PC-9 (cell line): ENCODE data around the gene HAL. TPM values are rescaled to one million over a fixed set of nuclear protein-coding genes. Genes with fewer than 3 reads are reported as not detected.

Source experiments
- BruUV-seq: library from RNA; stranded (reverse); fragments of 400-500 nt; replicated peaks from 2 replicates; lab custom pipeline; 2021; lab: Mats Ljungman, UMichigan
- CTCF ChIA-PET: fragments of 300-600 bp; sonication (Branson Sonifier 250); formaldehyde crosslinking; loops from one replicate; lab custom pipeline; 2022; ENCODE audit warnings: antibody characterized with exemption; lab: Charles Lee
- POLR2A ChIA-PET: fragments of 300-600 bp; sonication (Branson Sonifier 250); formaldehyde crosslinking; loops from one replicate; lab custom pipeline; 2022; ENCODE audit warnings: antibody characterized with exemption; ENCODE audit not compliant: unreplicated experiment; lab: Charles Lee
- DNase-seq, 2 experiments: peaks; one replicate each; pipeline versions ENCODE4 v3.0.0 to v3.0.0-alpha.2; 2015 to 2022; ENCODE audit warnings: mixed read lengths in 1 of 2
- H2AFZ ChIP-seq: fragments of 200-600 bp; sonication (generic); 2 replicates; pipeline ENCODE4 v1.8.1; 2017; ENCODE audit warnings: antibody characterized with exemption
- H3F3A ChIP-seq: fragments of 200-600 bp; sonication (generic); 2 replicates; pipeline ENCODE4 v1.8.1; 2017; ENCODE audit warnings: antibody characterized with exemption, mild to moderate bottlenecking, low read depth; ENCODE audit not compliant: insufficient read depth
- H3K27ac ChIP-seq: fragments of 200-600 bp; sonication (generic); 2 replicates; pipeline ENCODE4 v1.6.1; 2016; ENCODE audit warnings: mixed run types
- H3K27me3 ChIP-seq: fragments of 200-600 bp; sonication (generic); 2 replicates; pipeline ENCODE4 v1.6.1; 2016; ENCODE audit warnings: low read depth, mixed run types; ENCODE audit not compliant: insufficient read depth
- H3K36me3 ChIP-seq: fragments of 200-600 bp; sonication (generic); 2 replicates; pipeline ENCODE4 v1.6.1; 2016; ENCODE audit warnings: low read depth, mixed run types
- H3K4me1 ChIP-seq: fragments of 200-600 bp; sonication (generic); replicated peaks from 2 replicates; pipeline ENCODE4 v1.6.1; 2016; ENCODE audit warnings: mixed run types; ENCODE audit not compliant: insufficient read depth
- H3K4me2 ChIP-seq: fragments of 200-600 bp; sonication (generic); 2 replicates; pipeline ENCODE4 v1.6.1; 2017; ENCODE audit warnings: mixed run types
- H3K4me3 ChIP-seq: fragments of 200-600 bp; sonication (generic); 2 replicates; pipeline ENCODE4 v1.6.1; 2016; ENCODE audit warnings: mixed run types
- H3K79me2 ChIP-seq: fragments of 200-600 bp; sonication (generic); 2 replicates; pipeline ENCODE4 v1.6.1; 2017; ENCODE audit warnings: low read depth, mixed run types
- H3K9me2 ChIP-seq: fragments of 200-600 bp; sonication (generic); 2 replicates; pipeline ENCODE4 v1.8.1; 2017; ENCODE audit warnings: mild to moderate bottlenecking; ENCODE audit not compliant: insufficient read depth
- H3K9me3 ChIP-seq: fragments of 200-600 bp; sonication (generic); 2 replicates; pipeline ENCODE4 v1.8.1; 2016; ENCODE audit warnings: low read depth; ENCODE audit not compliant: insufficient read depth
- H4K20me1 ChIP-seq: fragments of 200-600 bp; sonication (generic); 2 replicates; pipeline ENCODE4 v1.8.1; 2017; ENCODE audit not compliant: insufficient read depth
- EZH2 ChIP-seq: fragments of 200-600 bp; sonication (generic); IDR thresholded peaks from 2 replicates; pipeline ENCODE4 v1.8.0; 2017; ENCODE audit warnings: antibody characterized with exemption, low read depth
- intact Hi-C: fragments of 100-400 bp; cut with micrococcal nuclease; formaldehyde crosslinking; loops from one replicate; pipeline ENCODE4 v1.10.0; 2022; ENCODE audit not compliant: unreplicated experiment
- total RNA-seq: library from RNA; stranded (reverse); gene quantifications from 2 replicates; pipeline ENCODE4 v1.2.3, GENCODE V29; 2021
- TF ChIP-seq, protein P1 (sequence below): fragments of 200-600 bp; sonication (generic); conservative IDR thresholded peaks from 2 replicates; pipeline ENCODE4 v1.6.1; 2017; ENCODE audit warnings: mixed run types, antibody characterized with exemption, mild to moderate bottlenecking, moderate library complexity

The HAL gene
- total RNA-seq, 1 experiment from 2014 or later: 1.3 TPM

DNA sequence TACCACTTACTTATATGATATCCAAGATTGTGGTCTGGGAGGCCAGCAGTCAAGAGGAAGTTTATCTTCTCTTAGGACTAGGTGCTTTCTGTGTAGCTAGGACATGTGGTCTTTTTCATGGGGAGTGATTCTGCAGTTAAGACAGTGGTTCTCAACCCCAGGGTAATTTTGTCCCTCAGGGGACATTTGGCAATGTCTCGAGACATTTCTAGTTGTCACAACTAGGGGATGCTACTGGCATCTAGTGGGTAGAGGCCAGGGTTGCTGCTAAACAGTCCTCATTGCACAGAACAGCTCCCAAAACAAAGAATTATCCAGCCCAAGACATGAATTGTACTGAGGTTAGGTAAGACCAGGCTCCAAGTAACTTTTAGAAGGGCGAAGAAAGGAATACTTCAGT, 33.0 kb downstream of the HAL start:
- H3K4me2 ChIP-seq: no peak overlapping the region
- H2AFZ ChIP-seq: no peak overlapping the region
- no peak overlapping the region for H3K27ac ChIP-seq
- no TSS peak for BruUV-seq
- no peaks in the 10 kb centered on the region for H3K9me2 ChIP-seq
- H3K4me3 ChIP-seq: no peak overlapping the region
- intact Hi-C loops: no loop called here
- TF ChIP-seq, protein P1, sequence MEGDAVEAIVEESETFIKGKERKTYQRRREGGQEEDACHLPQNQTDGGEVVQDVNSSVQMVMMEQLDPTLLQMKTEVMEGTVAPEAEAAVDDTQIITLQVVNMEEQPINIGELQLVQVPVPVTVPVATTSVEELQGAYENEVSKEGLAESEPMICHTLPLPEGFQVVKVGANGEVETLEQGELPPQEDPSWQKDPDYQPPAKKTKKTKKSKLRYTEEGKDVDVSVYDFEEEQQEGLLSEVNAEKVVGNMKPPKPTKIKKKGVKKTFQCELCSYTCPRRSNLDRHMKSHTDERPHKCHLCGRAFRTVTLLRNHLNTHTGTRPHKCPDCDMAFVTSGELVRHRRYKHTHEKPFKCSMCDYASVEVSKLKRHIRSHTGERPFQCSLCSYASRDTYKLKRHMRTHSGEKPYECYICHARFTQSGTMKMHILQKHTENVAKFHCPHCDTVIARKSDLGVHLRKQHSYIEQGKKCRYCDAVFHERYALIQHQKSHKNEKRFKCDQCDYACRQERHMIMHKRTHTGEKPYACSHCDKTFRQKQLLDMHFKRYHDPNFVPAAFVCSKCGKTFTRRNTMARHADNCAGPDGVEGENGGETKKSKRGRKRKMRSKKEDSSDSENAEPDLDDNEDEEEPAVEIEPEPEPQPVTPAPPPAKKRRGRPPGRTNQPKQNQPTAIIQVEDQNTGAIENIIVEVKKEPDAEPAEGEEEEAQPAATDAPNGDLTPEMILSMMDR: no peak; the same call in 1 of the 2 replicates
- no peak for TF ChIP-seq EZH2
- H3K9me3 ChIP-seq: no peaks in the 10 kb centered on the region
- no peaks in the 10 kb centered on the region for H3K79me2 ChIP-seq
- CTCF ChIA-PET: no interaction called here
- POLR2A ChIA-PET: interaction anchor here (0.5 kb wide), 1 partner anchor 30 kb away, joined by 4 read pairs; no protein-coding TSS in a partner anchor
- no peak for DNase-seq
- H3K4me1 ChIP-seq: no peaks in the 10 kb centered on the region
- no peaks in the 10 kb centered on the region for H3K27me3 ChIP-seq
- H4K20me1 ChIP-seq: no peaks in the 10 kb centered on the region
- H3K36me3 ChIP-seq: no peaks in the 10 kb centered on the region
- H3F3A ChIP-seq: no peaks in the 10 kb centered on the region

DNA sequence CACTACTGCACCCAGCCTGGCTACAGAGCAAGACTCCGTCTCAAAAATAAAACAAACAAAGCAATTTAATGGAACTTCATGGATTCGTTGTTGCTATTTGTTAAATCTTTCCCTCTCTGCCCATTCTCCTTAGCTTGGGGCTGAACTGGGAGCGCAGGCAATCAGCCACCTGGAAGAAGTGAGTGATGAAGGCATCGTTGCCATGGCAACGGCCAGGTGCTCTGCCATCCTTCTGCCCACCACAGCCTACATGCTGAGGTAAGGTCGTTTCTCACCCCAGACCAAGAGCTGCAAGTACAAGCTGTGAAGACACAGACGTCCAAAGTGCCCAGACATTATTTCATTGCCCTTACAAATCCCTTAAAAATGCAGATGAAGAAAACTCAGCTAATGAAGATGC, 33.9 kb downstream of the HAL start:
- Histone ChIP-seq H3K4me3 (no peak overlapping the region), H3K4me1 (no peaks in the 10 kb centered on the region), H2AFZ (no peak overlapping the region), H3F3A (no peaks in the 10 kb centered on the region), H3K79me2 (no peaks in the 10 kb centered on the region), H4K20me1 (no peaks in the 10 kb centered on the region), H3K36me3 (no peaks in the 10 kb centered on the region), H3K4me2 (no peak overlapping the region), H3K9me2 (no peaks in the 10 kb centered on the region), H3K27ac (no peak overlapping the region), H3K27me3 (no peaks in the 10 kb centered on the region), H3K9me3 (no peaks in the 10 kb centered on the region)
- POLR2A ChIA-PET: interaction anchor here (0.5 kb wide), 1 partner anchor 31 kb away, joined by 4 read pairs; no protein-coding TSS in a partner anchor
- TF ChIP-seq EZH2: no peak
- TF ChIP-seq, protein P1: no peak
- intact Hi-C loops: no loop called here
- DNase-seq: no peak
- CTCF ChIA-PET: no interaction called here
- no TSS peak for BruUV-seq

DNA sequence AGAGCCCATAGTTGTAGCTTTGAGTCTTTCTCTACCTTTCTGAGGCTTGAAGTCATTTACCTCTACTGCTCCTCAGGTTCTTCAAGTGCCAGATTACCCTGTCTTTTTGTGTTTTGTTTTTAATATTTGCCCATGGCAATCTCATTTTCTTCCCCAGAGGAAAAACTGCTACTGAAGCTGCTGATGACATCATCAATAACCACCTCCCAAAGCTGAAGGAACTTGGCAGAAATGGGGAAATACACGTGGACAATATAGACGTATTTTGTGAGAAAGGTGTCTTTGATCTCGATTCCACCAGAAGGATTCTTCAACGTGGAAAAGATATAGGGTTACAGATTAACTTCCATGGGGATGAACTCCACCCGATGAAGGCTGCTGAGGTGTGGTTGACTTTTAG, 35.9 kb downstream of the HAL start:
- intact Hi-C loops: no loop called here
- H3K79me2 ChIP-seq: no peaks in the 10 kb centered on the region
- TF ChIP-seq, protein P1: no peak
- no peak for TF ChIP-seq EZH2
- no peak overlapping the region for H2AFZ ChIP-seq
- H3F3A ChIP-seq: no peaks in the 10 kb centered on the region
- no peaks in the 10 kb centered on the region for H3K9me3 ChIP-seq
- H3K4me3 ChIP-seq: no peak overlapping the region
- ChIA-PET POLR2A (no interaction called here), CTCF (no interaction called here)
- H3K4me1 ChIP-seq: no peaks in the 10 kb centered on the region
- H3K9me2 ChIP-seq: no peaks in the 10 kb centered on the region
- H4K20me1 ChIP-seq: no peaks in the 10 kb centered on the region
- H3K27ac ChIP-seq: no peak overlapping the region
- no peak overlapping the region for H3K4me2 ChIP-seq
- DNase-seq: no peak
- BruUV-seq: no TSS peak
- no peaks in the 10 kb centered on the region for H3K36me3 ChIP-seq
- no peaks in the 10 kb centered on the region for H3K27me3 ChIP-seq
